Stimulated activated CD8-positive, alpha-beta memory T cell treated with anti-CD3 and anti-CD28 coated beads, Interleukin-15, amount 100 ng/mL, for 48 hours (primary cell): ENCODE results near the gene GPR15.

ENCODE experiments used
- DNase-seq, 2 donors: peaks; one replicate each; pipeline ENCODE4 v3.0.0-alpha.2; 2020; ENCODE audit warnings: low read depth in 2 of 2

GPR15 gene

DNA sequence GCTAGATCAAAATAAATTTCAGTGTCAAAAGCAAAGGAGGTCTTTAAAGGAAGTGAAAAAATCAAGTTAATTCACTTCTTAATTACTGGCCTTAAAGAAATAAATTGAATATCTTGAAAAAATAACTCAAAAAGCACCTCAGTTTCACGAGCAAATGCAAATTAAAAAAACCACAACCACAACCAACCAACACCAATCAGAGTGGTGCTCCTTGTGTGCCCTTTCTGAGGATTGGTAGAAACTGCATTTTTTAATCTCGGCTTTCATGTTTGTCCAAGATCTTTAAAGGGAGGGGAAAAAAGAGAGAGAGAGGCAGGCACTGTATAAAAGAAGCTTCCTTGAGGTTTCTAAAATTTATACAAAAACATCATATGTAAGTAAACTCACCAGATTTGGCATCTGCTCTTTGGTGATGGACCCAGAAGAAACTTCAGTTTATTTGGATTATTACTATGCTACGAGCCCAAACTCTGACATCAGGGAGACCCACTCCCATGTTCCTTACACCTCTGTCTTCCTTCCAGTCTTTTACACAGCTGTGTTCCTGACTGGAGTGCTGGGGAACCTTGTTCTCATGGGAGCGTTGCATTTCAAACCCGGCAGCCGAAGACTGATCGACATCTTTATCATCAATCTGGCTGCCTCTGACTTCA is at the start of gene GPR15:
TSS of gene GPR15 (plus strand) at position 357 of the 653 bp plus-strand sequence. CDS start at position 413, 56 bp downstream.
- no peak for DNase-seq

GRCh38 chr3:98482717-98483482 is 48.9 kb upstream of the GPR15 start:
- no peak for DNase-seq

- no peak for DNase-seq
These were observed 48.2 kb upstream of the GPR15 start for GRCh38 chr3:98483626-98484025.

DNA sequence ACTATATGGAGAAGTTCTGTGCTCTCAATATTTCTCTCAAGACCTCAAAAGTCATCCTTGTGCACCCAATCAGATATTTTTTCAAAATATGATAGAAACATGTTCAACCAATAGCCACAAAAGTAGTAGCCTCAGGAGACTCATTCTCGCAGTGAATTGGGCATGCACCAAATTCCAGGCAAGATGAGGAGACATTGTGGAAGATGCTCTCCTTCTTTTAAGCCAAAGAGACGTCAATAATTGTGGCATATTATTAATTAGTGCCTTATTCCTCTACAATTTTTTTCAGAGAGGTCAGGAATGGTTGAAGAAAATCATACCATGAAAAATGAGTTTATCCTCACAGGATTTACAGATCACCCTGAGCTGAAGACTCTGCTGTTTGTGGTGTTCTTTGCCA is 34.4 kb upstream of the GPR15 start, which contains the start of gene OR5K2:
TSS of gene OR5K2 (plus strand) at position 301 of the 400 bp plus-strand sequence. CDS start at position 301, 0 bp downstream.
- DNase-seq: no peak

- DNase-seq: no peak
These were observed 31.8 kb upstream of the GPR15 start for GRCh38 chr3:98500019-98500418.

DNA sequence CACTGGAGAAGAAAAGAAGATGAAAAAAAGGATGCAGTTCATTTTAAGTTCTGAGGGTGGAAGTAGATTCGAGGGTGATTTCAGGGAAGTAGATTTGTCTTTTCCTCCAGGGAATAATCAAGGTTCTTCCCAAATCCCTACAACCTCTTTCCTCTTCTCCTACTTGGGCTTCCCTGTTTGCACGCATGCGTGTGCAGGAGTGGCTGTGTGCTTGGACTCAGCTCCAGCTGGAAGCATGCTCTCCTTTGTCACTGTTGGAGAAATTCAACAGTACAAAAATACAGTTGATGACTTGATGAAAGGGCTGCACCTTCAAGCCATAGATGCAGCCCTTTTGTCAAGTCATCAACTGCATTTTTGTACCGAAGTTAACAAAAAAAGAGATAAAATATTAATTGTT is 30.5 kb upstream of the GPR15 start:
- DNase-seq: no peak

GRCh38 chr3:98501863-98502576 is 29.8 kb upstream of the GPR15 start:
- DNase-seq: no peak

DNA sequence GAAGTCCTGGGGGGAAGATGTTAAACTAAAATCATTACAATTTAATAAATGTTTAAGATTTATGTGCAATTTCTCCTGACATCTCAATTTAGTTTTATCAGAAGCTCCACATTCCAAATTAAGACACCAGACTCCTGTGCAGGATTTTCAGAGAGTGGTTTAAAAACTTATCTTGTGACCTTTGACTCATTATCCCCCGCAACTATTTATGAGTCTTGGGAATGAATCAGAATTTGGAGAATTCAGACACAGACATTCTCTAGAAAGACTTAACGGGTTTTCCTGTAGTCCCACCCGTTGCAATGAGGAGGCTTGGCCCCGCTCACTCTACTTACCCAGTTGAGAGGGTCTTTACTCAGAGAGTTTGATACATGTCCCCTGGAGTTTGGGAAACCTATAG is 27.2 kb upstream of the GPR15 start:
- no peak for DNase-seq

- no peak for DNase-seq
These were observed 23.2 kb upstream of the GPR15 start for GRCh38 chr3:98508582-98508981.

GRCh38 chr3:98512576-98512975 is 19.2 kb upstream of the GPR15 start:
- DNase-seq: no peak

GRCh38 chr3:98513091-98513511 is 18.7 kb upstream of the GPR15 start:
- DNase-seq: no peak

GRCh38 chr3:98513736-98514135 is 18.0 kb upstream of the GPR15 start:
- DNase-seq: no peak

GRCh38 chr3:98514948-98515347 is 16.8 kb upstream of the GPR15 start:
- DNase-seq: no peak

DNA sequence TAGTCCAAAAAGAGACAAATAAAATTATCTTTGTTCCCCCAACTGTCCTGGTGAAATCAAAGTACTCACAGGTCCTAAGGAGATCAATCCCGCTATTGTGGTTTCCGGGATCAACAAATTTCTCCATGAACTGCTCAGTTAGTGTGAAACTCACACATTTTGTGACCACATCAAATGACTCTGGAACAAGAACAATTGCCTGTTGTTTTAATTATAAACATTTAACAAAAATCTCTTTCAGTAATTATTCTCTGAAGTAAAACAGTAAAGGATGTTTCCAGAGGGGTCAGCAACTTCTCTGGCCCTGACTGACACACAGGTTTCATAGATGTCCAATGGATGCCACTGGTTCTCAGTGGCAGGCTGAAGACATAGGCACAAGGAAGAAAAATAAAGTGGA is 13.0 kb upstream of the GPR15 start:
- DNase-seq: no peak

GRCh38 chr3:98519351-98519750 is 12.4 kb upstream of the GPR15 start:
- DNase-seq: no peak

- DNase-seq: peak in 1 of 2 donors; percentile 56
These were observed 9.8 kb upstream of the GPR15 start for GRCh38 chr3:98521897-98522543.

- DNase-seq: peak; percentile 92 to 94
These were observed 9.1 kb upstream of the GPR15 start, which contains the start of gene CLDND1 for GRCh38 chr3:98522544-98523281. Gene CLDND1, minus strand, starts transcription at chr3:98522902. Its CDS starts 1,478 bp downstream, at chr3:98521424.

GRCh38 chr3:98525494-98525893 is 6.3 kb upstream of the GPR15 start:
- DNase-seq: no peak

GRCh38 chr3:98528474-98529346 is 3.1 kb upstream of the GPR15 start:
- no peak for DNase-seq

DNA sequence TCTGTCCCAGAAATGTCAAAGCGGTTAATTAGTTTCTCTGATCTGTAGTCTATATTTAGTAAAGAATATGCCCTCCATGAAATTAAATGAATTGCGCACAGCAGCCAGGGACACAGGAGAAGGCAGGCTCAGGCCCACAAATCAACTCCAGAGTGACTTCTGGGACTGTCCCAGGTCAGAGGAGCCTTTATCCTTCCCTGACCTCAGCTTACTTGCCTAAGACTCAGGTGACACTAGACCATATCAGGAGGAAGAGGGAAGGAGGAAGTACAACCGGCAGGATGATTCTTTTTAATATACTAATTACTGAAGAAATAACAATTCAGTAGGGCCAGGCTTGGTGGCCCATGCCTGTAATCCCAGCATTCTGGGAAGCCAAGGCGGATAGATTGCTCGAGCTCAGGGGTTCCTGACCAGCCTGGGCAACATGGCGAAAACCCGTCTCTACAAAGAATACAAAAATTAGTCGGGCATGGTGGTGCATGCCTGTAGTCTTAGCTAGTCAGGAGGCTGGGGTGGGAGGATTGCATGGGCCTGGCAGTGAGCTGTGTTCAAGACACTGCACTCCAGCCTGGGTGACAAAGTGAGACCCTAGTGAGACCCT is 1.8 kb upstream of the GPR15 start:
- no peak for DNase-seq
